ENCODE results near the gene ENGASE. TPM values are rescaled to one million over a fixed set of nuclear protein-coding genes. Genes with fewer than 3 reads are reported as not detected.

ENGASE gene
- total and polyA plus RNA-seq, 9 of the 15 experiments (the other 6 are each of a cell fraction or from before 2014, with no cell fraction given), result 0.06 to 45.5 (median 13.9) TPM

GRCh38 chr17:79075861-79076406, 1.3 kb downstream of the ENGASE start:
- WGBS (ENCODE audit: insufficient coverage, low coverage, missing lambda C conversion rate), result 73% methylated on average over 9 of the region's 9 CpGs
- ATAC-seq (no peak), FAIRE-seq (no peak), DNase-seq (ENCODE audit: extremely low read depth in 1 of 4, low spot score in 3 of 4) (peak in 1 of 4 experiments; percentile 4)
- Histone ChIP-seq H3K4me1 (replicated peaks in 1 of 2; ENCODE audit: control insufficient read depth in 2 of 2, insufficient read depth in 2 of 2, low read length in 2 of 2) (peaks cover 8 to 14% of the 10 kb centered on the region in 2 experiments; a peak in 4 of 5 replicates), H3K9ac (ENCODE audit: insufficient read depth in 1 of 2, low read depth in 2 of 2, low read length in 2 of 2) (peak overlapping the region; percentile 69 to 94; a peak in 3 of 4 replicates), H3K4me3 (peak overlapping the region; percentile 83), H3K9me3 (replicated peaks; ENCODE audit: control insufficient read depth, insufficient read depth, low read depth, low read length) (no peaks in the 10 kb centered on the region), H4K20me1 (replicated peaks; ENCODE audit: control insufficient read depth, insufficient read depth, low read length) (no peaks in the 10 kb centered on the region), H2AFZ (ENCODE audit: low read depth, low read length) (no peak overlapping the region), H3K27ac (ENCODE audit: extremely low read depth, low read depth, low read length) (no peak overlapping the region; the same call in 2 of the 3 replicates), H3K4me2 (ENCODE audit: insufficient read depth, low read length) (peak overlapping the region; percentile 79), H3K9me1 (ENCODE audit: control insufficient read depth, insufficient read depth, low read length) (no peaks in the 10 kb centered on the region), H3K79me2 (ENCODE audit: control insufficient read depth, insufficient read depth, low read length) (peaks cover 11% of the 10 kb centered on the region; the same call in 2 of the 3 replicates), H3K36me3 (ENCODE audit: control insufficient read depth, insufficient read depth, low read length) (peaks cover 33% of the 10 kb centered on the region; the same call in 1 of the 3 replicates), H3K27me3 (ENCODE audit: control insufficient read depth in 2 of 2, insufficient read depth in 2 of 2, low read length in 2 of 2) (peaks cover 0 to 2% of the 10 kb centered on the region in 2 experiments; a peak in 2 of 5 replicates)
- no TSS peak for BruUV-seq (replicated peaks)
- intact Hi-C loops (cut with micrococcal nuclease), result no loop called here
- ChIA-PET CTCF (ENCODE audit: low intra/inter-chr PET ratio) (no interaction called here), POLR2A (interaction anchor here (0.6 to 2.3 kb wide), 5 partner anchors 8 to 141 kb away, joined by 3 to 8 read pairs (median 3); no protein-coding TSS in a partner anchor)
- in situ Hi-C loops (cut with MboI), result no loop called here
- TF ChIP-seq ARNT (IDR thresholded peaks at IDR 0.05), result no peak
- no peak for TF ChIP-seq HEY1 (CRISPR knock-in tag; IDR thresholded peaks at IDR 0.05; ENCODE audit: borderline replicate concordance)
- no peak for TF ChIP-seq ZNF609 (CRISPR knock-in tag; IDR thresholded peaks at IDR 0.05; ENCODE audit: borderline replicate concordance)
- TF ChIP-seq HES1 (IDR thresholded peaks at IDR 0.05; ENCODE audit: low read depth), result no peak
- TF ChIP-seq ZKSCAN8 (CRISPR knock-in tag; IDR thresholded peaks at IDR 0.05), result no peak
- TF ChIP-seq SMARCA4 (IDR thresholded peaks at IDR 0.05), result no peak
- no peak for TF ChIP-seq ZNF518B (CRISPR knock-in tag; IDR thresholded peaks at IDR 0.05)
- no peak for TF ChIP-seq ZNF586 (CRISPR knock-in tag; conservative IDR thresholded peaks at IDR 0.05)
- no peak for TF ChIP-seq SIRT6 (IDR thresholded peaks at IDR 0.05; ENCODE audit: low read depth, low read length)
- no peak for TF ChIP-seq USF2 (CRISPR knock-in tag; IDR thresholded peaks at IDR 0.05)
